ENCODE data around the gene SEC14L3. TPM values are rescaled to one million over a fixed set of nuclear protein-coding genes. Genes with fewer than 3 reads are reported as not detected.

Gene SEC14L3
- total and polyA plus RNA-seq, 2 donors (not counting 3 experiments of a cell fraction or from before 2014, with no cell fraction given) = not detected

DNA sequence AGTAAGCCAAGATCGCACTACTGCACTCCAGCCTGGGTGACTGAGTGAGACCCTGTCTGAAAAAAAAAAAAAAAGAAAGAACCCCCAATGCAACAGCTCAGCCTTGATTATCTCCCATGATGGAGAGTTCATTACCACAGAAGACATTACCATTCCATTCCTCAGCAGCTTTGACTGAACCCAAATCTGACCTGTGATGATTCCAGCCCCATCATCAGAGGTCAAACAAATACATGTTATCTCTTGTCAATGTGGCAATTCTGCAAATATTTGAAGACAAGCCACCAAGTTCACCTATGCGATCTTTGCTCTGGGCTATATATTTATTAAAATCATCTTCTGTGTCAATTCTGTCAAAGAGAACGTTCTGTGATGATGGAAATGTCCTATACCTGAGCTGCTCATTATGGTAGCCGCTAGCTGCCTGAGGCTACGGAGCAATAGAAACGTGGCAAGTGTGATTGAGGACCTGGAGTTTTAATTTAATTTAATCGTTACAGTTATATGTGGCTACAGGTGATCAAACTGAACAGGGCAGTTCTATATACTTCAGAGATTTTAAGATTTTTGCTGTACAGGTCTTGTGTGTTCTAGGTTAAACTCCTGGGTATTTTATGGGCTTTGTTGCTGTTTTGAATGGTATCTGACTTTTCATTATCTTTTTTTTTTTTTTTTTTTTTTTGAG is 25.8 kb upstream of the SEC14L3 start:
- POLR2A ChIA-PET = no interaction called here

More for the DNA sequence above, 25.8 kb upstream of the SEC14L3 start:
- no peak for FAIRE-seq
- CTCF ChIA-PET = interaction anchor here (0.6 to 1.0 kb wide), 2 partner anchors 34 to 210 kb away, joined by 3 read pairs; no protein-coding TSS in a partner anchor
- Histone ChIP-seq H3K9me1 (replicated peaks; ENCODE audit: control insufficient read depth, extremely low read depth, insufficient read depth, low read length) (no peaks in the 10 kb centered on the region), H3K9me3 (replicated peaks; ENCODE audit: control insufficient read depth, insufficient read depth, low read length) (no peaks in the 10 kb centered on the region), H3K27me3 (ENCODE audit: control insufficient read depth in 2 of 2, insufficient read depth in 2 of 2, low read length in 2 of 2) (no peaks in the 10 kb centered on the region), H2AFZ (ENCODE audit: low read depth, low read length) (no peak overlapping the region), H3K4me2 (ENCODE audit: insufficient read depth, low read length) (no peak overlapping the region), H3K36me3 (ENCODE audit: control insufficient read depth in 2 of 2, extremely low read depth in 1 of 2, insufficient read depth in 2 of 2, low read length in 2 of 2) (no peaks in the 10 kb centered on the region), H3K27ac (ENCODE audit: insufficient read depth, low read depth, low read length) (no peak overlapping the region), H3K9ac (replicated peaks; ENCODE audit: extremely low read depth, insufficient read depth, low read length) (no peak overlapping the region), H3K79me2 (ENCODE audit: control insufficient read depth, insufficient read depth, low read length) (no peaks in the 10 kb centered on the region), H4K20me1 (replicated peaks; ENCODE audit: control insufficient read depth, extremely low read depth, insufficient read depth, low read length) (no peaks in the 10 kb centered on the region), H3K4me3 (replicated peaks in 1 of 3; ENCODE audit: insufficient read depth in 1 of 3, low read depth in 1 of 3, low read length in 3 of 3) (no peak overlapping the region), H3K4me1 (ENCODE audit: control insufficient read depth, extremely low read depth, insufficient read depth, low read length) (no peaks in the 10 kb centered on the region)
- BruUV-seq (replicated peaks) = no TSS peak
- dilution Hi-C loops (cut with MboI; ENCODE audit: extremely low pct_ligation_motif_present, low sequenced_read_pairs) = no loop called here
- no peak for DNase-seq (ENCODE audit: low read depth, low spot score)
- TF ChIP-seq POLR2A (IDR thresholded peaks at IDR 0.05; ENCODE audit: low read depth, low read length) (no peak), FOS (IDR thresholded peaks at IDR 0.05; ENCODE audit: borderline replicate concordance, insufficient read depth, low read length) (no peak), JUN (IDR thresholded peaks at IDR 0.05; ENCODE audit: borderline replicate concordance, insufficient read depth, insufficient read length, low read depth) (no peak), EZH2 (IDR thresholded peaks at IDR 0.05; ENCODE audit: borderline replicate concordance, low read depth, low read length, severe bottlenecking) (no peak), MYC (IDR thresholded peaks at IDR 0.05; ENCODE audit: low read depth, low read length) (no peak), GATA2 (IDR thresholded peaks at IDR 0.05; ENCODE audit: insufficient read depth, insufficient read length, low read depth, low read length) (no peak), POLR2AphosphoS5 (IDR thresholded peaks at IDR 0.05; ENCODE audit: insufficient read depth, low read depth, low read length) (no peak)
- TF ChIP-seq, protein P1, sequence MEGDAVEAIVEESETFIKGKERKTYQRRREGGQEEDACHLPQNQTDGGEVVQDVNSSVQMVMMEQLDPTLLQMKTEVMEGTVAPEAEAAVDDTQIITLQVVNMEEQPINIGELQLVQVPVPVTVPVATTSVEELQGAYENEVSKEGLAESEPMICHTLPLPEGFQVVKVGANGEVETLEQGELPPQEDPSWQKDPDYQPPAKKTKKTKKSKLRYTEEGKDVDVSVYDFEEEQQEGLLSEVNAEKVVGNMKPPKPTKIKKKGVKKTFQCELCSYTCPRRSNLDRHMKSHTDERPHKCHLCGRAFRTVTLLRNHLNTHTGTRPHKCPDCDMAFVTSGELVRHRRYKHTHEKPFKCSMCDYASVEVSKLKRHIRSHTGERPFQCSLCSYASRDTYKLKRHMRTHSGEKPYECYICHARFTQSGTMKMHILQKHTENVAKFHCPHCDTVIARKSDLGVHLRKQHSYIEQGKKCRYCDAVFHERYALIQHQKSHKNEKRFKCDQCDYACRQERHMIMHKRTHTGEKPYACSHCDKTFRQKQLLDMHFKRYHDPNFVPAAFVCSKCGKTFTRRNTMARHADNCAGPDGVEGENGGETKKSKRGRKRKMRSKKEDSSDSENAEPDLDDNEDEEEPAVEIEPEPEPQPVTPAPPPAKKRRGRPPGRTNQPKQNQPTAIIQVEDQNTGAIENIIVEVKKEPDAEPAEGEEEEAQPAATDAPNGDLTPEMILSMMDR (IDR thresholded peaks at IDR 0.05; ENCODE audit: extremely low read depth in 1 of 2, insufficient read depth in 1 of 2, low read depth in 1 of 2, low read length in 2 of 2) = no peak
- TF ChIP-seq, protein P2, sequence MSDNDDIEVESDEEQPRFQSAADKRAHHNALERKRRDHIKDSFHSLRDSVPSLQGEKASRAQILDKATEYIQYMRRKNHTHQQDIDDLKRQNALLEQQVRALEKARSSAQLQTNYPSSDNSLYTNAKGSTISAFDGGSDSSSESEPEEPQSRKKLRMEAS (IDR thresholded peaks at IDR 0.05; ENCODE audit: insufficient read depth, insufficient read length) = no peak
- intact Hi-C loops (cut with micrococcal nuclease) = no loop called here
